T47D (cell line): ENCODE results near the gene KAT6B.

ENCODE experiments used
- DNase-seq, 2 experiments: peaks; one replicate each; pipeline versions ENCODE4 v3.0.0 to v3.0.0-alpha.2; 2011 to 2012; ENCODE audit warnings: low read depth in 1 of 2, low spot score in 1 of 2
- JUND ChIP-seq: IDR thresholded peaks from 2 replicates; pipeline ENCODE4 v1.6.1; 2012; ENCODE audit warnings: low read depth
- in situ Hi-C: cut with HindIII; loops from 2 replicates; pipeline ENCODE4 v1.10.0; 2016; ENCODE audit warnings: low sequenced_read_pairs, low pct_unique_long_range_greater_than_20kb

Gene KAT6B

GRCh38 chr10:74983383-74983782, 157.0 kb downstream of the KAT6B start:
- no peak for TF ChIP-seq JUND
- DNase-seq = no peak
- in situ Hi-C loops = no loop called here

GRCh38 chr10:74987339-74988053, 161.1 kb downstream of the KAT6B start:
- in situ Hi-C loops = no loop called here
- DNase-seq = no peak
- TF ChIP-seq JUND = no peak

- DNase-seq = no peak
- in situ Hi-C loops = no loop called here
Observed at GRCh38 chr10:74988054-74988775, 161.8 kb downstream of the KAT6B start.

GRCh38 chr10:74988832-74989561, 162.6 kb downstream of the KAT6B start:
- DNase-seq = no peak
- in situ Hi-C loops = no loop called here
- no peak for TF ChIP-seq JUND

More at GRCh38 chr10:74988054-74988775, 161.8 kb downstream of the KAT6B start:
- TF ChIP-seq JUND = no peak

- no peak for TF ChIP-seq JUND
- in situ Hi-C loops = no loop called here
- DNase-seq = peak; percentile 32 to 72
Observed at GRCh38 chr10:74991435-74991834, 165.0 kb downstream of the KAT6B start.

- in situ Hi-C loops = no loop called here
- TF ChIP-seq JUND = no peak
- DNase-seq = no peak
Observed at GRCh38 chr10:74992068-74992467, 165.7 kb downstream of the KAT6B start.

- DNase-seq = no peak
- in situ Hi-C loops = no loop called here
- no peak for TF ChIP-seq JUND
Observed at GRCh38 chr10:74993649-74994048, 167.2 kb downstream of the KAT6B start.

- no peak for TF ChIP-seq JUND
- peak in 1 of 2 experiments; percentile 51 for DNase-seq
- in situ Hi-C loops = no loop called here
Observed at GRCh38 chr10:74994854-74995253, 168.5 kb downstream of the KAT6B start.

GRCh38 chr10:74995806-74996205, 169.4 kb downstream of the KAT6B start:
- no peak for TF ChIP-seq JUND
- no peak for DNase-seq
- in situ Hi-C loops = no loop called here

- DNase-seq = no peak
- TF ChIP-seq JUND = no peak
- in situ Hi-C loops = no loop called here
Observed at GRCh38 chr10:74997163-74997562, 170.8 kb downstream of the KAT6B start.

GRCh38 chr10:75000748-75001321, 174.4 kb downstream of the KAT6B start:
- DNase-seq = no peak
- no peak for TF ChIP-seq JUND
- in situ Hi-C loops = no loop called here

GRCh38 chr10:75001715-75002350, 175.4 kb downstream of the KAT6B start:
- DNase-seq = no peak
- no peak for TF ChIP-seq JUND
- in situ Hi-C loops = no loop called here
